Measurements from ENCODE around the gene LYPD4.
"Not testable (repeated sequence)": the region's sequence is repeated elsewhere in the genome, so short reads cannot be mapped to it uniquely, and the experiment has no call there.

The LYPD4 gene

GRCh38 chr19:41799444-41800000, 45.0 kb downstream of the LYPD4 start:
- DNase-seq (ENCODE audit: low read depth in 2 of 2) = no peak

DNA sequence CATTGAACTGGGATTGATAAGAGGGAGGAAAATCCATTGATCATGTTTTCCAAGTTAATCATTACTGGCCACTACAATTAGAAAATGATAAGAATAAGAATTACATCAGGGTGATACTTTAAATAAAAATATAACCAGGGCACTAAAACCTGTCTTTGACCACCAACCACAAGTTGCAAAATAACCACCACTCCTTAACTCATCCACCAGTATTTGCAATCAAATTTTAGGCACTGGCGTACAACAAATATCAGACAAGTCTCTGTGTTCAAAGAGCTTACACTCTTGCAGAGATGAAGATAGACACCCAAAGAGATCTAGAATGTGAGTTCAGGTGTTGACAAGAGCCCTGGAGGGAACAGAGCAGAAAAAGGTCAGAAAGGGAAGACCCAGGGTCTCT, 47.6 kb downstream of the LYPD4 start:
- DNase-seq (ENCODE audit: low read depth in 2 of 2) = no peak

DNA sequence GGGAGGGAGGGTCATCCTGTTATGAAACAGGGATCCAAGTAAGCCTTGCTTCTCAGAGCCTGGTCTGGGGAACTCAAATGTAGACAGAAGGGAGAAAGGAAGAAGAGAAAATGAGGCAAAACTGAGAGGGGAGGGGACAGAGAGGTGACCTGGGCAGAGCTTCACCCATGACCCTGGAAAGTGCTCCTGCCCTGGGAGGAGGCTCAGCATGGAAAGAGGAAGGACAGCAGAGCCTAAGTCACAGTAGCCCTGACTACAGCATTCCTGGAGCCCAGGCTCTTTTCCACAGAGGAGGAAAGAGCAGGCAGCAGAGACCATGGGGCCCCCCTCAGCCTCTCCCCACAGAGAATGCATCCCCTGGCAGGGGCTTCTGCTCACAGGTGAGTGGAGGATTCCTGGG, 48.1 kb downstream of the LYPD4 start, which contains the start of gene CEACAM3:
CEACAM3 (plus strand) TSS at position 226 of the 400 bp plus-strand sequence; CDS start at position 317, 91 bp downstream.
- DNase-seq (ENCODE audit: low read depth in 2 of 2) = no peak

DNA sequence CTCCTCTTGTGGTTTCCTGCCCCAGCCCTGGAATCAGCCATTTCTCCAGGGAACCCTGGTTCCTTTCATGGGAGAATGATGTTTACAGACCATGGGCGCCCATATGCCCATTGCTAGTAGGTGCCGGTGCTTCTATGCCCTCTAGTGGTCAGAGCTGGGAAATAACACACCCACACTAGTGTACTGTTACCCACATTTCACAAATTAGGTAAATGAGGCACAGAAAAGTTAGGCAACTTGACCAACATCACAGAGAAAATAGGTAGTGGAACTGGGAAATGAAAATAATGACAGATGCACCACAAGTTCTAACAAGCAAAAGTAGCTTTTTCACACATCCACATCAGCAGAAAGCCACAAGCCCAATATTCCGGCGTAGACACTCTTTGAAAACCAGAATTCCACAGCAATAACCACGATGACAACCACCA, 49.4 kb downstream of the LYPD4 start:
- peak; percentile 26 to 45 for DNase-seq (ENCODE audit: low read depth in 2 of 2)

DNA sequence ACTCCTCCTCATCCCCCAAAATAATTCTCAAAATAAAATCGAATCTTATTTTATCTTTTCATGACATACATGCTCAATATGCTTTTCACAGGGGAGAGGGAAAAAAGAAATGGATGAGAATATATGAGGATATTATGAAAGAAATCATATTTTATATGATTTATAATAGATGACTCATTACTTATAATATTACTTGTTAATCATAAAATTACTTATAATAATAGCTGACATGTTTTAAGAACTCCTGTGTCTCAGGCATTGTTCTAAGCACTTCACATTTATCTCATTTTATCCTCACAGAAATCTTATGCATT, 51.1 kb downstream of the LYPD4 start:
- no peak for DNase-seq (ENCODE audit: low read depth in 2 of 2)

GRCh38 chr19:41792513-41793413, 51.7 kb downstream of the LYPD4 start:
- DNase-seq (ENCODE audit: low read depth in 2 of 2) = peak in 1 of 2 donors; percentile 30

DNA sequence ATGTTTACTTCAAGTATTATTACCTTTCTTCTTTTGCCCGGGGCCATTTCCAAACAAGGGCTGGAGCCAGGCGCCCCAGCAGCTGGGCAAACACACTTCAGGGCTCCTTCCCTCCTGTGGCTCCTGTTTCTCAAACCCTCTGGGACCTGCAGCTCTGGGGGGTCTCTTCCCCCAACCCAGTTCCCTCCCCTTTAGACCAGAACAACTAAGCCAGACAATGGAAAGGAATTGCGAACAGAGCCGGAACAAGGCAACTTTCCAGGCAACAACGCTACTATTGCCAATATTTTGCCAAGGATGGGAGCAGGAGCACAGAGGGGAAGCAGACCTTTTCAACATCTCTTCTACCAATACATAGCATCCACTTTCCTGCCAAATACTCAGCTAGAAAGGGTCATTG, 55.4 kb downstream of the LYPD4 start:
- not testable (repeated sequence) for DNase-seq (ENCODE audit: low read depth in 2 of 2)

DNA sequence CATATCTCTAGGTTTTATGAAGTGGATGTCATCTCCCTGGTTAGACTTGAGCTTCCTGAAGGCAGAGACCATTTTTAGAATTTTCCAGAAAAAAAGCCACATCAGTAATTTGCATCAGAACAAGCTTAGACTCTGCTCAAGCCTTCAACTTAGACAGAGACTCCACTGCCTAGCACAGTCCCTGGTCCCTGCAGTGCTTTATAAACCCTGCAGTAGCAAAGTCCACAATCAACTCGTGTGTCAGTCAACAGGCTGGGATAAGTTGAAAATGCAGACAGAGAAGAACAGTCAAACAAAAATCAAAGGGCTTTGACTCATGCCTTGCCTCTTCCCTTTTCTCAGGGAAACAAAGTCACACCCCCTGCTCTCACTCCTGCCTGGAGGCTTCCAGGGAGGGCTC, 56.0 kb downstream of the LYPD4 start:
- DNase-seq (ENCODE audit: low read depth in 2 of 2) = not testable (repeated sequence)
